ENCODE data around the gene CD34.

CD34 gene

DNA sequence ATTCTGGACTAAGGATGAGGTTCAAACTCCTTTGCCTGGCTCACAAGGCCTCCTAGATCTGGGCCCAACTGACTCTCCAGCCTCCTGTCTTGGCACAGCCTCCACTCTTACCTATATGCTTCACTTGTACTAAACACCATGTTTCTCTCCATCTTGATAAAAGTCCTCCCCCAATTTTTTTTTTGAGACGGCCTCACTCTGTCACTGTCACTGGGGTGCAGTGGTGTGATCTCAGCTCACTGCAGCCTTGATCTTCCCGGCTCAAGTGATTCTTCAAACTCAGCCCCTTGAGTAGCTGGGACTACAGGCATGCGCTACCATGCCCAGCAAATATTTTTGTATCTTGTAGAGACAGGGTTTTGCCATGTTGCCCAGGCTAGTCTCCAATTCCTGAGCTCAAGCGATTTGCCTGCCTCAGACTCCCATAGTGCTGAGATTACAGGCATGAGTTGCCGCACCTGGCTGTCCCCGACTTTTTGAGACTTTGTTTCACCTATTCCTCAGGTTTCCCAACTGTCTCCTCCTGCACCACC lies 39.7 kb downstream of the CD34 start:
- FAIRE-seq: no peak

- no peak for FAIRE-seq
Measured at GRCh38 chr1:207870306-207871031, 40.5 kb downstream of the CD34 start.

- FAIRE-seq: no peak
Measured at GRCh38 chr1:207869859-207870258, 41.1 kb downstream of the CD34 start.

DNA sequence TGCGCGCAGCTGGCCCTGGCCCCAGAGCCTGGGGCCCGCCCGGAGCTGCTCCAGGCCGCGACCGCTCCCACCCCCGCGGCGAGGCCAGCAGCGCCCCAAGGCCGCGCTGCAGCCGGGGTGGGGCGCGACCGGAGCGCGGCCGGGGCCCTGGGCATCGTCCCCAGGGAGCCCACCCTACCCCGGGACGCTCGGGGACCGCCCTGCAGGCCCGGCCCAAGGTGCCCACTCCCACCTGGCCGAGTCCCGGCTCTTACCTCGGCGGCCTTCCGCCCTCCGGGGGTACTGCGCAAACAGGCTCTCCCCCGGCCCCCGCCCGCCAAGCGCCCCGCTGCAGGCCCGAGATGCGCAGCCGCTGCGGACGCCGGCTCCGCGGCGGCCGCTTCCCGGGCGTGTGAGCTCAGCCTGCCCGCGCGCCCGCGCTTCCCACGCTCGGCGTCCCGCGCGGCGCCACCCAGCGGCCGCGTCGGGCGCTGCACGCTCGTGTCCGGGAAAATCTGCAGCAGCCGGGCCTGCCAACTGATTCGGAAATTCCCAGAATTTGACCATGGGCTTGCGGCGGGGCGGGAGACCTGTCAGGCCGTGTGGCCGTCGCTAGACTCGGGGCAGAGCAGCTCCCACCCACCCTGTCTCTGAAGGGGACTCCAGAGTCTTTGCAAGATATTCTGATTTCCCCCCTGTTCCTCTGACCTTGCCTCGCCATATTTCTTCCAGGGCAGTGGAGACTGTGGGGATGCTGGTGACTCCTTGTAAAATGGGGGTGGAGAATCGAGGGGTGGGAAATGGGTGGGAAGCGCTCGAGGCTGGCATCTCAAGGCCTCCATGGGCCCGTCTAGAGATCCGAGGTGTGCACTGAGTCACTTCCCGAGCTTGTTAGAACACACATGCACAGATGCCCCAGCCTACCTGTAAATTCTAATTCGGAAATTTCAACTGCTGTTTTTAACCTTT lies 41.9 kb downstream of the CD34 start:
- no peak for FAIRE-seq

- FAIRE-seq: no peak
Measured at GRCh38 chr1:207868251-207868773, 42.6 kb downstream of the CD34 start.

GRCh38 chr1:207867136-207868109 lies 43.5 kb downstream of the CD34 start:
- no peak for FAIRE-seq

DNA sequence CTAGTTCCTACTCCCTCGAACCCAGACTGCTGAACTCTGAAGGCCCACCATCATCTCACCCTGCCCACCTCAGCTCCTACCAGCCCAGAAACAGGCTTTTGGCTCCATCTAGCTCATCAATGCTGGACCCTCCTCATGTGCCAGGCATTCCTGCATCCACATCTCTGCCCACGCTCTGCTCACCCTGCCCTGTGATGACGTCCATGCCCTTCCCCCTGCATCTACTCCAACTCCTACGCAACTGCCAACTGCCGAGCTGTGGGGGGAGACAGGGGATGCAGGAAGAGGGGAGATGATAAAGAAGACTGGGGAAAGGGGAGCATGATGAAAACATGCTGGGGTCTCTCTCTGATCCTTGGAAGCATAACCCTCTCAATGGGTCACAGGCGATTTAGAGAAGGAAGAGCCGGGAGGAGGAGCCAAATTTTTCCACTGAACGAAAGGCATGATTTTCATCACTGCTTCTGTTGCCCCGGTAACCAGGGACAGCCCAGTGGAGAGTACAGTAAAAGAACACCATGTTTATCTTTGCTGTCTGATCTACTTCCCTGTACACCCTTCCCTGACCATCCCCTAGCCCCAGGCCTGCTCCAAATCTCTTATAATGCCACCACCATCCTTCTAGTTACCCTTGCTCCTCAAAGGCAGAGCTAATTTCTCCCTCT lies 44.3 kb downstream of the CD34 start:
- no peak for FAIRE-seq

GRCh38 chr1:207863893-207864535 lies 46.9 kb downstream of the CD34 start:
- no peak for FAIRE-seq

- no peak for FAIRE-seq
Measured at GRCh38 chr1:207862241-207862787, 48.6 kb downstream of the CD34 start.

GRCh38 chr1:207861442-207862177 lies 49.3 kb downstream of the CD34 start:
- no peak for FAIRE-seq

- FAIRE-seq: no peak
Measured at GRCh38 chr1:207860531-207860930, 50.4 kb downstream of the CD34 start.

- no peak for FAIRE-seq
Measured at GRCh38 chr1:207858806-207859205, 52.1 kb downstream of the CD34 start.

GRCh38 chr1:207858281-207858680 lies 52.6 kb downstream of the CD34 start:
- no peak for FAIRE-seq

GRCh38 chr1:207857447-207857846 lies 53.5 kb downstream of the CD34 start:
- FAIRE-seq: no peak

DNA sequence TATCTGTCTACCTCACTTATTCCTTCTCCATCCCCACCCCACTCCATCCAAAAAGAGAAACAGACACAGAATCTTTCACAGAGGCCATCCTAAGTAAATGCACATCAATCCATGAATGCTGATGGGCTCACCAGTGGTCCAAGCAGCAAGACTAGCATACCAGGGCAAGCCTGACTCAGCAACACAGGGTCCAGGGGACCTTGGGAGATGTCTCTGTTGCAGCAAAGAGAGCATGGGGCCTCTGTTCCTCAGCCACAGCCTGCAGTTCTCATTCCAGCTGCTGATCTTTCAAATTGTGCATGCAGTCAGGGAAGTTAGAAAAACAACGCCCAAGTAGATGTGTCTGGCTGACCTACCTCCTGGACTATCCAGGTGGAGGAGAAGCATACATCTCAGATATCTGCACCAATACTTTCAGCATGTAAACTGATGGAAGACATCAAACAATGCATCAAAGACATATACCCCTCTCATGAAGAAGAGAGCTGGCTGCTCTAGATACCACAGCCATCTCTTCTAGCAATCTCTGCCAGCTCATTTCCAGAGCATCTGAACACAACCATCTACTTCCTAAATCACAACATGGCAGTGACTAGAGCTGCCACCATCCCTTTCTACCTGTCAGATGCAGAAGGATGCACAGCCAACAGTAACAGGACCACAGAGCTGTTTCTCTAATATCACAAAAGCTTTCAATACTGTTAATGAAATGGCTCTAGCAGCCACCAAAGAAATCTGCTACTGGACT lies 54.5 kb downstream of the CD34 start:
- FAIRE-seq: no peak

DNA sequence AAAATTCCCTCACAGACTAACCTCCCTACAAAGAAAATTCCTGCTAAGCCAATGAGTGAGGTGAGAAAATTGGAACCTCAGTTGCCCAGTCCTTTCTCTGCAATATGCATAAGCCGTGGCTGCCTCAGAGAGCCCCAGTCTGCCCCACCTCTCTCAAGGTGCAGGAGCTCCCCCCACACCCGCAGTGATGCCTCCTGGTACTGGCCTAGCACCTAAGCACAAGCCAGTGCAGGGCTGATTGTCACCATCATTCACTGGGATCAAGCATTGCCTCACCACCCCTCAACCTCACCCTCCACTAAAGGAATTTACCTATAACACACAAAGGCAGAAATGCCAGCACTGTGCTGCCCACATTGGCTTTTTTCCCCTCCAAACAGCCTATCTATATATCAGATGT lies 56.9 kb downstream of the CD34 start:
- no peak for FAIRE-seq

GRCh38 chr1:207853372-207853757 lies 57.6 kb downstream of the CD34 start:
- FAIRE-seq: no peak

DNA sequence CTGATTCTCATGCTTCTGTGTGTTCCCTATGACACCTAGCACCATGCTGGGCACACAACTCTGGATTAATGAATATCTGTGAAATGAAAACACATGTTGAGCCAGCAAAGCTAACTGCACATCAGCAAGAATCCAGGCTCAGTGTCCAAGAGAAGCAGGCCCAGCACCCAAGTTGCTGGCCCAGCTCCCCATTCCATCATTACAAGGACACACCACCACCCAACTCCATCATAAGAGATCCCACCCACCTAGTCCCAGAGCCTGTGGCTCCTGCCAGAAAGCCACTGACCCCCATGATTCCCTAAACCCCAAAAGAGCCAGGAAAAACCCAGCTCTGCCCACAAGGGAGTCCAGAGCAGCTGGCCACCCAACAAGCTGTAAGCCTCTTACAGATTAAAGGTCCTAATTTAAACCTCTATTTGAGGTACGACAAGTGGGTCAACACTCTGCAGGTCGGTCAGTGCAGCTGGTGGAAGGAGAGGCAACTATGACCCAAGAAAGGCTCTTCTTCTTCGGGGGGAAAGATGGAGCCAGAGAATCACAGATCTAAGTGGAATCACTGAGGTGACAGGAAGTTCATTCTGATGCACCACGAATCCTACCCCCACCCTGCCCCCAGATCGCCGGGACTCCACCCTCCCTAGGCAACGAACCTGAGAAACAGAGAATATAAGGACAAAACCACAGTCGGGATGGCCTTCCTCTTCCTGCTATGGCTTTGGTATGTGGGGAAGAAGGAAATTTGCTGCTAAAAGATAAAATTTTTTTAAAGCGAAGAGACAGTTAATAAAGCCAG lies 58.2 kb downstream of the CD34 start:
- FAIRE-seq: no peak

GRCh38 chr1:207851696-207852095 lies 59.2 kb downstream of the CD34 start:
- FAIRE-seq: no peak
